Ectodermal cell (in vitro differentiated cells): ENCODE data around the gene PLSCR3.
A peak's percentile ranks its signal among the peaks of the same experiment; 100 is the strongest.

Experiments used
- H3K27ac ChIP-seq: 2 replicates; pipeline ENCODE4 v1.7.0; 2013; ENCODE audit warnings: mild to moderate bottlenecking, low read depth, low read length; ENCODE audit not compliant: insufficient read depth, poor library complexity, severe bottlenecking
- H3K27me3 ChIP-seq: 2 replicates; pipeline ENCODE4 v1.7.0; 2013; ENCODE audit warnings: mild to moderate bottlenecking, low read length; ENCODE audit not compliant: insufficient read depth, control insufficient read depth, poor library complexity, severe bottlenecking
- H3K36me3 ChIP-seq: one replicate; pipeline ENCODE4 v1.7.0; 2013; ENCODE audit warnings: low read length; ENCODE audit not compliant: control insufficient read depth, insufficient read depth
- H3K4me1 ChIP-seq: one replicate; pipeline ENCODE4 v1.7.0; 2013; ENCODE audit warnings: low read length; ENCODE audit not compliant: control insufficient read depth, insufficient read depth
- H3K4me3 ChIP-seq: 2 replicates; pipeline ENCODE4 v1.7.0; 2013; ENCODE audit warnings: low read depth, low read length, control low read depth; ENCODE audit not compliant: insufficient read depth
- H3K9me3 ChIP-seq: 2 replicates; pipeline ENCODE4 v1.7.0; 2013; ENCODE audit warnings: mild to moderate bottlenecking, low read length, moderate library complexity; ENCODE audit not compliant: control insufficient read depth
- WGBS, 2 experiments: methylation state at CpG; one replicate each; pipeline ENCODE4 v1.1.7; 2013; ENCODE audit warnings: missing lambda C conversion rate in 2 of 2; 5-methylcytosine and 5-hydroxymethylcytosine counted together

The PLSCR3 gene

GRCh38 chr17:7437950-7438614, 43.8 kb upstream of the PLSCR3 start:
- H3K4me3 ChIP-seq = peak overlapping the region; percentile 41
- WGBS, 2 experiments = 2% methylated on average over 48 of the region's 48 CpGs
- peaks cover 61% of the 10 kb centered on the region for H3K27me3 ChIP-seq
- H3K9me3 ChIP-seq = no peaks in the 10 kb centered on the region
- no peak overlapping the region for H3K27ac ChIP-seq
- H3K36me3 ChIP-seq = no peaks in the 10 kb centered on the region
- peaks cover 22% of the 10 kb centered on the region for H3K4me1 ChIP-seq

GRCh38 chr17:7437369-7437863, 43.1 kb upstream of the PLSCR3 start:
- Histone ChIP-seq H3K36me3 (no peaks in the 10 kb centered on the region), H3K27me3 (peaks cover 59% of the 10 kb centered on the region), H3K9me3 (no peaks in the 10 kb centered on the region), H3K4me1 (peaks cover 22% of the 10 kb centered on the region), H3K4me3 (peak overlapping the region; percentile 41), H3K27ac (no peak overlapping the region)
- WGBS, 2 experiments = 8 to 10% methylated on average over 31 of the region's 31 CpGs

GRCh38 chr17:7436556-7437368, 42.4 kb upstream of the PLSCR3 start:
- H3K27me3 ChIP-seq = peaks cover 55% of the 10 kb centered on the region
- H3K36me3 ChIP-seq = no peaks in the 10 kb centered on the region
- H3K4me3 ChIP-seq = peak overlapping the region; percentile 41
- H3K27ac ChIP-seq = no peak overlapping the region
- no peaks in the 10 kb centered on the region for H3K9me3 ChIP-seq
- H3K4me1 ChIP-seq = peaks cover 22% of the 10 kb centered on the region
- 2 to 3% methylated on average over 92 of the region's 92 CpGs for WGBS, 2 experiments

DNA sequence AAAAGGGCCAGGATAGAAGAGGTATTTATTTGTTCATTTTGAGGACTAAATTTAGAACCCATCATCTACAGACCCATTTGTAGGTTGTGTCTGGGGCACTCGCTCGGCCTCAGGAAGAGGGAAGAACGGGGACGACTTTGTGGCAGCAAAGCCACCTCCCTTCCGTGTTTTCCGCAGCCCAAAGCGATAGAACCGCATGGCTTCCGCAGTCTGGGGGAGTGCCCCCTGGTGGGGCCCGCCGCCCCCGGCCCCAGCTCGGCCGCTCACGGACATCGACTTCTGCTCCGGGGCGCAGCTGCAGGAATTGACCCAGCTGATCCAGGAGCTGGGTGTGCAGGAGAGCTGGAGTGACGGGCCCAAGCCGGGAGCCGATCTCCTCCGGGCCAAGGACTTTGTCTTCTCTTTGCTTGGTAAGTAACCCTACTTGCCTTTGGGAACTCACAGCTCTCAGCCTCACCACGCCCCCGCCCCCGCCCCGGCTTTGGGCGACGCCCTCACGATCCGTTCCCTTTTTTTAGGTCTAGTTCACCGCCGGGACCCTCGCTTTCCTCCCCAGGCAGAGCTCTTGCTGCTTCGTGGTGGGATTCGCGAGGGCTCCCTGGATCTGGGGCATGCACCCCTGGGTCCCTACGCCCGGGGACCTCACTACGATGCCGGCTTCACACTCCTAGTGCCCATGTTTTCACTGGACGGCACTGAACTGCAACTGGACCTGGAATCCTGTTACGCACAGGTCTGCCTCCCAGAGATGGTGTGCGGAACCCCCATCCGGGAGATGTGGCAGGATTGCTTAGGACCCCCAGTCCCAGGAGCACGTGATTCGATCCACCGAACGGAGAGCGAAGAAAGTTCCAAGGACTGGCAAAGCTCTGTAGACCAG, 41.6 kb upstream of the PLSCR3 start:
- no peaks in the 10 kb centered on the region for H3K9me3 ChIP-seq
- peak overlapping the region; percentile 57 for H3K4me3 ChIP-seq
- peaks cover 16% of the 10 kb centered on the region for H3K4me1 ChIP-seq
- no peaks in the 10 kb centered on the region for H3K36me3 ChIP-seq
- H3K27ac ChIP-seq = no peak overlapping the region
- peaks cover 48% of the 10 kb centered on the region for H3K27me3 ChIP-seq
- WGBS, 2 experiments = 5% methylated on average over 49 of the region's 49 CpGs

DNA sequence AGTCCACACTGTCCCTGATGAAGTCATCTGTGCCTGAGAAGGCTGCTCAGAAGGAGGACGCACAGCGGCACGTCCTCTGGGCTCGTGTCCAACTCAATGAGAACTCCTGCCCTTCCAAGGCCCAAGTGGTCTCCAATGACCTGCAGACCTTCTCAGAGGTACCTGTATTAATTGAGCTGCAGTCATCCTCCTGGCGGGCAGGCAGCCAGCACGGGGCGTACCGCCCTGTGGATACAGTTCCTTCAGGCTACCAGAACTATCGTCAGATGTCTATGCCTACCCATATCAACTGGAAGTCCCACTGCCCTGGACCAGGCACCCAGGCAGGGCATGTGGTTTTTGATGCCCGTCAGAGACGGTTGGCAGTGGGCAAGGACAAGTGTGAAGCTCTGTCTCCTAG, 38.0 kb upstream of the PLSCR3 start:
- no peaks in the 10 kb centered on the region for H3K4me1 ChIP-seq
- H3K4me3 ChIP-seq = no peak overlapping the region
- no peak overlapping the region for H3K27ac ChIP-seq
- 92 to 93% methylated on average over 11 of the region's 11 CpGs for WGBS, 2 experiments
- H3K9me3 ChIP-seq = no peaks in the 10 kb centered on the region
- H3K36me3 ChIP-seq = no peaks in the 10 kb centered on the region
- peaks cover 21% of the 10 kb centered on the region for H3K27me3 ChIP-seq

GRCh38 chr17:7431231-7431630, 36.9 kb upstream of the PLSCR3 start:
- WGBS, 2 experiments = 86 to 89% methylated on average over 1 of the region's 1 CpG
- no peak overlapping the region for H3K27ac ChIP-seq
- no peaks in the 10 kb centered on the region for H3K9me3 ChIP-seq
- H3K36me3 ChIP-seq = no peaks in the 10 kb centered on the region
- no peaks in the 10 kb centered on the region for H3K4me1 ChIP-seq
- H3K4me3 ChIP-seq = no peak overlapping the region
- H3K27me3 ChIP-seq = peaks cover 10% of the 10 kb centered on the region

DNA sequence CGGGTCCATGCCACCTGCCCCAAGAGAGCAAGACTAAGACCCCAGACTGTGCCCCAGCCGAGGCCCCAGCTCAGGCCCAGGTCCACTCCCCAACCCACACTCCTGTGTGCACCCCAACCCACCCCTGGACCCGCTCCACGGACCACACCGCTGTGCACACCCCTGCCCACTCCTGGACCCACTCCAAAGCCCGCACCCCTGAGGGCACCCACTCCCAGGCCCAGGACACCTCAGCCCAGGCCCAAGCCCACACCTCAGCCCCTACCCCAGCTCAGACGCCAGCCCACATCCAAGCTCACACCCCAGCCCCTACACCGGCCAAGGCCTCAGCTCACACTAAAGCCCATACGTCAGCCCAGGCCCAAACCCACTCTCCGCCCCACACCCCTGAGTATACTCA, 35.4 kb upstream of the PLSCR3 start:
- no peaks in the 10 kb centered on the region for H3K36me3 ChIP-seq
- no peak overlapping the region for H3K4me3 ChIP-seq
- H3K9me3 ChIP-seq = no peaks in the 10 kb centered on the region
- H3K27me3 ChIP-seq = no peaks in the 10 kb centered on the region
- WGBS, 2 experiments = 91% methylated on average over 10 of the region's 10 CpGs
- no peak overlapping the region for H3K27ac ChIP-seq
- no peaks in the 10 kb centered on the region for H3K4me1 ChIP-seq

GRCh38 chr17:7428557-7428956, 34.2 kb upstream of the PLSCR3 start, which contains the start of gene SPEM3:
SPEM3 (plus strand) TSS chr17:7428857; CDS start chr17:7428903, 46 bp downstream.
- H3K4me3 ChIP-seq = no peak within 1 kb of the TSS
- no peaks in the 10 kb centered on the region for H3K4me1 ChIP-seq
- H3K9me3 ChIP-seq = no peaks in the 10 kb centered on the region
- H3K27me3 ChIP-seq = no peaks in the 10 kb centered on the region
- 74 to 77% methylated on average over 5 of the region's 5 CpGs for WGBS, 2 experiments
- H3K27ac ChIP-seq = no peak within 1 kb of the TSS
- H3K36me3 ChIP-seq = no peaks in the 10 kb centered on the region

DNA sequence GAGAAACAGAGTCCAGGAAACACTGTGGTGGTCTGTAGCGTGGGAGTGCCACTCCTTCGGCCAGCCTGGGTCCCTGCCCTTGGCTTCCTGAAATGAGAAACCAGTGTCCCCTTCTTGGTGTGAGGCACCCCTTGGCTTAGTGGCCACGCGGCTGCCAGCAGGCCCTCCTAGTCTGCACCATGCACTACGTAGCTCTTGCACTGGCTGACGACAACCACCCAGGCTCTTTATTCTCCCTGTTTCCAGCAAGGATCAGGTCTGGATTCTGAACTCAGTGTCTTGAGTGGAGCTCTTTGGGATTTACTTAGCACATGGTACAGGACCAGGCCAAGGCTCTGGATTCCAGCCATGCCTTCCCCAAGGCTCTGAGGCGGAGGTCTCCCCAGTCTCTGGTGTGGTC, 33.2 kb upstream of the PLSCR3 start:
- 90 to 91% methylated on average over 7 of the region's 7 CpGs for WGBS, 2 experiments
- H3K4me3 ChIP-seq = no peak overlapping the region
- no peaks in the 10 kb centered on the region for H3K9me3 ChIP-seq

More for the DNA sequence above, 33.2 kb upstream of the PLSCR3 start:
- Histone ChIP-seq H3K27me3 (no peaks in the 10 kb centered on the region), H3K36me3 (no peaks in the 10 kb centered on the region), H3K27ac (no peak overlapping the region), H3K4me1 (no peaks in the 10 kb centered on the region)
